PC-9 (cell line): ENCODE data around the gene CDC42BPG.

Experiments used
- EZH2 ChIP-seq: fragments of 200-600 bp; sonication (generic); IDR thresholded peaks from 2 replicates; pipeline ENCODE4 v1.8.0; 2017; ENCODE audit warnings: antibody characterized with exemption, low read depth
- TF ChIP-seq, protein P1 (sequence below): fragments of 200-600 bp; sonication (generic); conservative IDR thresholded peaks from 2 replicates; pipeline ENCODE4 v1.6.1; 2017; ENCODE audit warnings: mixed run types, antibody characterized with exemption, mild to moderate bottlenecking, moderate library complexity

DNA sequence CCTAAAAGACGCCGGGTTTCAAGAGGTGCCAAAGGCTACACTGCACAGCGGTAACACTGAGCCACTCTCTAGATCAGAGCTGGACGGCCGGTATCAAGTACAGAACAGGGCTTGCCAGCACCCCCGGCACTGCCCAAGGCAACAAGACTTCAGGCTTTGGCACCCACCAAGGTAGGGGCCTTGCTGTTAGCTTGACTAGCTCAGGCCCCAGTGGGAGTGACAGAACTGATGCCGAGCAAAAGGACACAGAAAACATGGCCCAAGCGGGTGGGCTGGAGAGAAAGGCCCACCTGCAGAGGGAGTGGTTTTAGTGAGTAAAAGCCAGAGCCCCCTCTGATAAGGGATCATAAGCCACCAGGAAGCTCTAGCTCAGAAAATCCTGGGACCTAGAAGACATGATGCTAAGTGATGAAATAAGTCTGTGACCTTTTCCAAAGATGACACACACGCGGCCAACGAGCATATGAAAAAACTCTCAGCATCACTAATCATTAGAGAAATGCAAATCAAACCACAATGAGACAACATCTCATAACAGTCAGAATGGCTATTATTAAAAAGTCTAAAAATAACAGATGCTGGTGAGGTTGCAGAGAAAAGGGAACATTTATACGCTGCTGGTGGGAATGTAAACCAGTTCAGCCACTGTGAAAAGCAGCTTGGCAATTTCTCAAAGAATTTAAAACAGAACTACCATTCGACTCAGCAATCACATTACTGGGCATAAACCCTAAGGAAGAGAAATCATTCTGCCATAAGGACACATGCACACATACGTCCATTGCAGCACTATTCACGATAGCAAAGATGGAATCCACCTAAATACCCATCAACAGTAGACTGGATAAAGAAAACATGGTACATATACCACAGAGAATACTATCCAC is 21.1 kb upstream of the CDC42BPG start:
- TF ChIP-seq, protein P1, sequence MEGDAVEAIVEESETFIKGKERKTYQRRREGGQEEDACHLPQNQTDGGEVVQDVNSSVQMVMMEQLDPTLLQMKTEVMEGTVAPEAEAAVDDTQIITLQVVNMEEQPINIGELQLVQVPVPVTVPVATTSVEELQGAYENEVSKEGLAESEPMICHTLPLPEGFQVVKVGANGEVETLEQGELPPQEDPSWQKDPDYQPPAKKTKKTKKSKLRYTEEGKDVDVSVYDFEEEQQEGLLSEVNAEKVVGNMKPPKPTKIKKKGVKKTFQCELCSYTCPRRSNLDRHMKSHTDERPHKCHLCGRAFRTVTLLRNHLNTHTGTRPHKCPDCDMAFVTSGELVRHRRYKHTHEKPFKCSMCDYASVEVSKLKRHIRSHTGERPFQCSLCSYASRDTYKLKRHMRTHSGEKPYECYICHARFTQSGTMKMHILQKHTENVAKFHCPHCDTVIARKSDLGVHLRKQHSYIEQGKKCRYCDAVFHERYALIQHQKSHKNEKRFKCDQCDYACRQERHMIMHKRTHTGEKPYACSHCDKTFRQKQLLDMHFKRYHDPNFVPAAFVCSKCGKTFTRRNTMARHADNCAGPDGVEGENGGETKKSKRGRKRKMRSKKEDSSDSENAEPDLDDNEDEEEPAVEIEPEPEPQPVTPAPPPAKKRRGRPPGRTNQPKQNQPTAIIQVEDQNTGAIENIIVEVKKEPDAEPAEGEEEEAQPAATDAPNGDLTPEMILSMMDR: no peak
- TF ChIP-seq EZH2: no peak
